NCI-H128 (cell line): ENCODE data around the gene USH2A.

Experiments
- DNase-seq: peaks from one replicate; lab custom pipeline; 2025; ENCODE audit not compliant: unreplicated experiment; lab: John Stamatoyannopoulos, UW

The USH2A gene

DNA sequence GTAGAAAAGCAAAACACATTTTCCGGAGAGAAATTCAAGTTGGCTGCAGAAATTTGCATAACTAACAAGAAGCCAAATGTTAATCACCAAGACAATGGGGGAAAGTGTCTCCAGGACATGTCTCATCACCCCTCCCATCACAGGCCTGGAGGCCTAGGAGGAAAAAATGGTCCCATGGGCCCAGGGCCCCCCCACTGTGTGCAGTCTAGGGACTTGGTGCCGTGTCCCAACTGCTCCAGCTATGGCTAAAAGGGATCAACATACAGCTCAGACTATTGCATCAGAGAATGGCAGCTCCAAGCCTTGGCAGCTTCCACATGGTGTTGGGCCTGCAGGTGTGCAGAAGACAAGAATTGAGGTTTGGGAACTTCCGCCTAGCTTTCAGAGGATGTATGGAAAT, 138.2 kb downstream of the USH2A start:
- no peak for DNase-seq

DNA sequence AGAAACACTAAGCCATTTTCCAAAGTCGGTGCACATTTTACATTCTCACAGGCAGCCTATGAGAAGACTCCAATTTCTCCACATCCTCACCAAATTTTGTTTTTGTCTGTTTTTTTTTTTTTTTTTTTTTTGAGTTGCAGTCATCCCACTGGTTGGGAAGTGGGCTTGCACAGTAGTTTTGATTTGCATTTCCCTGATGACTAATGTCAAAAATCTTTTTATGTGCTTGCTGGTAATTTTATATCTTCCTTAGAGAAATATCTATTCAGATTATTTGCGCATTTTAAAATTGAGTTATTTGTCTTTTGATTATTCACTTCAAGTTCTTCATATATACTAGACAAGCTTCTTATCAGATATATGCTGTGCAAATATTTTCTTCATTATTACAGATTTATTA, 141.5 kb downstream of the USH2A start:
- DNase-seq = no peak

DNA sequence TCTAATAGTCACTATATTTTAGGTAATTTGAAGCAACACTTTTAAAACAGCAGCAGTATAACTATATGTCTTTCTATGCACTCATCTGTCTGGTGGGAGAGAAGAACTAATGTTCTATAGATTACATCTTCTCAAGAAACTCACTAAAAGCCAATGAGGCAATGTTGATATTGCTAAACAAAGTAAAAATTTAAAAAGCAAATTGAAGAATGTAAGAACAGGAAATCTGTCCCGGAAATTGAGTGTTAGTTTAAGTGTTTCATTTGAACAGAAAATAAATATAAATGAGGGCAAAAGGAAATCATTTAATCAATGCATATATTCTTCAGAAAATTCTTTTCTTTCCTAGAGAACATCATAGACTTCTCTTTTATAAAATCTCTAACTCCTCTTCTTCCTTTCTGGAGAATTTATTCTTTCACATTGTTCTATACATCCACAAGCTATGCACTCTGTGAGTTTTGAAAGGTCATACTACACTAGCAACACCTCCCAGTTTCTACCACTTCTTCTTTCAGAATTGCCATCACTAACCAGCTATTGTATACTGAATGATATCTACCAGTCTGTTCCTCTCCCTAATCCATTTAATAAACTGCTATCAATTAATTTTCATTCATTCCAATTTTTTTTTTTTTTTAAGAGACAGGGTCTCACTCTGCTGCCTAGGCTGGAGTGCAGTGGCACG, 153.0 kb downstream of the USH2A start:
- no peak for DNase-seq

DNA sequence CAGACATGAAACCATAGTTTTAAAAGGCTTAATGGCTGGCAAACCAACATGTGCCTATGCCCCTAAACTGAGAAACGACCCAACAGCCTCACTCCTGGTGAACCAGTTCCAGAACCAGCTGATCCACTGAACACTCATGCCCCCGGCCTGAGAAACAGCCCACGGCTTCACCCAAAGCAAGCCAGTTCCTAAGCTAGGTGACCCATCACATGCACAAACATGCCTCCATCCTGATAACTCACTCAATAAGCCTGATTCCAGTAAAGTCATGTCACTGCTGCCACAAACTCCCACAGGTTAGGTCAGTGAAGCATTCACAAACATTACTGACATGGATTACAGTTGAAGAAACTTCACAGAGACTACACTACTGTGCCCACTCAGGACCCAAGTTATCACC, 161.6 kb downstream of the USH2A start:
- no peak for DNase-seq

DNA sequence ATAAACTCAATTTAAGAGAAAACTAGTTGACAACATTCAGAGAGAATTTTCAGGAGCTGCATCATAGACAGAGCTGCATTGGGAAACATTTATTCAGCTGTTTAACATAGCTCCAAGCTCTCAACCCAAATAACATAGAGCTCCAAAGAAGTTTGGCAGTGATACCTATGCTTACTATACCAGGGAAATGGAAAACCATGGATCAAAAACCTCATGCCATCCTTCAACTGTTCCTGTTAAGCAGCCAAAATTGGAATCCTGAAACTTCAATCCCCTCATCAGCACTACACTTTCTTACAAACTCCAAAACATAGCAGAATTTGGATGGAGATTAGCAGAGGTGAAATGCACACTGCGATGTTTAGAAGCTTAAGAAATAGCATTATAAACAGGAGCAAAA, 164.4 kb downstream of the USH2A start:
- DNase-seq = no peak

DNA sequence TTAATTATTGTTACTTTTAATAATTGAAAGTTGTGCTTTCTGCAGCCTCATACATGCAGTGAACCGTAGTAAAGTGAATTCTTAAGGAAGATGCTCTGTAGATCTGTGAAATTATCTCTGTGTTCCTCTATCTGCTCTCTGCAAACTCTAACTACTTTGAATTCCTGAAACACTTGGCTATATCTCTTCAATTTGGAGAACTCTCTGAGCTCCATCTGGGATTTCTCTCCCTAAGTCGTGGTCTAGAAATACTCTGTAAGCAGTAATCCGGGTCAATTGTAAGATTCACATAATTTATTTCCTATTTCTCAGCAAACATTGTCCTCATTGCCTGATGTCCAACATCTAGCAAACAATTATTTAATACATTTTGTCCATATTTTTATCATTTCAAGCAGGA, 164.9 kb downstream of the USH2A start:
- DNase-seq = no peak

DNA sequence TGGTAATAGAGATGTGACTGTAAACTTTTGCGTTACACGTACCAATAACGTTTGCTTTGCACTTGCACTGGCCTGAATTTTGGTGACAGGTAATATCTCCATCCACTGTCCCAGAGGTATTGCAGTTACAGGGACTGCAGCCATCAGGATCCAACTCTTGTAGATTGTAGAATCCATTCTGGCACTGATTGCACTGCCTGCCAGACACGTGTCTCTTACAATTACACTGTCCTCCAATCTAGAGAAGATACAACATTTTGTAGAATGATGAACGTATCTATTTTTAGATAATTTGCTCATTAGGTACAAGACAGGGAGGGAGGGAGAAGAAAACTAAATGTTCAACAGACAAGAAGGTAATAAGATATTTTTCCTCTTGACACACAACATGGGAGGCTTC, 172.4 kb downstream of the USH2A start:
- no peak for DNase-seq

DNA sequence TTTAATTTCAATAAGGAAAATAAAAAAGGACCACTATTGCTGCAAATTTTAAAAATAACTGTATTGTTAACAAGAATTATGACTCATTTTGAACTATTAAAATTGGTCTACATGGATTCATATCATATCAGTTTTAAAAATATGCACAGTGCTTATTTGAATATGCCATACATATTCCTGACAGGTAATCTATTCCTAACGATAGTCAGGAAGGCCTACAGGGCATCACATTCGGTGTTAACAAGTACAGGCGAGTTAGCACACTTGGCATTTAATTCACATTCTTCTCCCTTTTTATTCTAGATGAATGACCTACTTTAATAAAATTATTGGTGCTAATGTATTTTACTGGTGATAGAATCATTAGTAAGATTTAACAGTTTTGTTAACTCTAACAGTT, 174.6 kb downstream of the USH2A start:
- no peak for DNase-seq

DNA sequence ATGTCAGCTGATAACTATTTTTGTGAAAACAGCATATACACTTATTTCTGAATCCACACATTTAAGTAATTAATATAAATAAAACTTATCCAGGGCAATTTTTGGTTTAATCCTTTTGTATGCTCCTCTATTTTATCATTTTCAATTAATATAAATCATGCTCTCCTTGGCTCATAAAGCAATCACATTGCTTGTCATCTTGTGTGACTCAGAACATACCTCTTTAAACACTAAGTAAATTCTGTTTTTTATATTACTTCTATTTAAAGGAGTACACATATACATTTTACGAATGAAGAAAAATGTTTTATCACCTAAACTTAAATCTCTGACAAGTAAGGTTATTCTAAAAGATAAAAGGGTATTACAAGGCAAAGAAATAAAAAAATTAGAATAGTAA, 175.3 kb downstream of the USH2A start:
- DNase-seq = no peak

DNA sequence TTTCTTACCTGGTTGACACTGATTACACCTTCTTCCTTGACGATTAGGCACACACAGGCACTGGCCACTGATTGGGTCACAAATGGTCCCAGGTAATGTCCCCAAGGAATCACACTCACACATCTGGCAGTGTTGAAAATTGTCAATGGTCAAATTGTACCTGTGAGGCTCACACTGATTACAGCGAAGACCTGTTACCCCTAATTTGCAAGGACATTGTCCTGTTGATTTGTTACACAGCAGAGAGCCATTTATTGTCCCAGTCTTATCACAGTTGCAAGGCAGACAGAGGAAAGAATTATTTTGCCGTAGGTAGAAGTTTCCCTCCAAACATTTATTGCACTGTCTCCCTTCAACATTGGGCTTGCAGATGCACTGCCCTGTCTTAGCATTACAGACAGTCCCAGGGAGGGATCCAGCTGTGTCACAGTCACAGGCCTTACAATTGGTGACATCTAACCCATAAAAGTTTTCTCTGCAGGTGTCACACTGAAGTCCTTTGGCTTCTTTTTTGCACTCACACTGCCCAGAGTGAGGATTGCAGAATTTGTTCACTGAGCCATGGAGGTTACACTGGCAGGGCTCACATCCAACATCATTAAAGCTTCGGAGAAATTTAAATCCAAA, 176.6 kb downstream of the USH2A start:
- DNase-seq = no peak

DNA sequence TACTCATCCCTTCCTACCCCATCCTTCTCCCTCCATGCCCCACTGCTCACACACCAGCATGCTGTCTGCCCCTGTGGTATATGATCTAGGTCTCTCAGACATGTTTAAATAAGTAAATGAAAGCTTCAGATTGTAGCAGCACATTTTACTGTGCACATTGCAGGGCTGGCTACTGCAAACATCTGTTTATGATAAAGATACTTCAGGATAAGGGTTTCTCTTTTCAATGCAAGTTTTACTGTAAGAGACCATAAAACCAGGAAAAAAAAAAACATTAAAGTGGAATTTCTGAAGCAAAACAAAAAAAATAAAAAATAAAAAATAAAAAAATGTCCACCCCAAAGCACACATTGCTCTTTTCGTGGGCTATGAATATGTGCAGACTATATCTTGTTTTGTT, 184.4 kb downstream of the USH2A start:
- DNase-seq = no peak

DNA sequence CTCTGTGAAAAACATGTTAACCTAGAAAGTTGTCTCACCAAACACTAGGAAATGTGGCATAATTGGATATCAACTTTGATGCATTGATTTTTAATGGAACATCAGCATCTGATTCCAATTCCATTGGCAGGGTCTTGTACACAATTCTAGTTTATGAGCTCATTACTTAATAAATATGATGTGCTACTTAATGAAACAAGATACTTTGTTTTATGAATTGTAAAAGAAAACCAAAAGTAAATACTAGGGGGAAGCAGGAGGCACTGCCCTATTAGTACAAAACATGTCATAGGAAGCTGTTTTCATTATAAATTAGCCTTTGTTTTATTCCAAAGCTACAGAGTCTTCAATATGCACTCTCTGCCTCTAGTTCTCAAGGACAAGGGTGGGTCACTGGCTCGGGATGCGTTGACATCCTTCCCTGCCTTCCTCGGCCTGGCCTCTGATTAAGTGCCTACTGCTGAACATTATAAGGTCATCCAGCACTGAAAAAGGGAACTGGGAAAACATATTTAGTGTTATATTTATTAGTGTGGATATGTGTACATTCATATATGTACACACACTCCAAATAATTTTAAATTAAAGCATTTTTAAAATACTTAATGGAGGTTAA, 185.2 kb downstream of the USH2A start:
- no peak for DNase-seq

DNA sequence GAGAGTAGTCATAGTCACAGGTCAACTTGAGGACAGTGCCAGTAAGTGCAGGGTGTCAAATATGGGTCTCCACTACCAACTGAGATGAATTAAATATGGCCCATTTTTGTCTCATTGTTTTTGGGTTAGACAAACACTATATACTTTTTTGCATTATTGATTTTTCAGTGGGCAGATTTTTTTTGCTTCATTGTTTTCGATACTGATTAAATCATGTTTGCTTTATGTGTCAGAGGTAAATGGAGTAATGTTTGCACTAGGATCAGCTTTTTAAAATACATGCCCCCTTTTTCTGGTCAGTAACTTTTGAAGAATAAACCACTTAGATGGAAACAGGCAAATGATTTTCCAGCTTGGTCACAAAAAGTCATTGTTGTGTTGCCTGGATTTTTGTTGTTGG, 199.0 kb downstream of the USH2A start:
- DNase-seq = no peak

DNA sequence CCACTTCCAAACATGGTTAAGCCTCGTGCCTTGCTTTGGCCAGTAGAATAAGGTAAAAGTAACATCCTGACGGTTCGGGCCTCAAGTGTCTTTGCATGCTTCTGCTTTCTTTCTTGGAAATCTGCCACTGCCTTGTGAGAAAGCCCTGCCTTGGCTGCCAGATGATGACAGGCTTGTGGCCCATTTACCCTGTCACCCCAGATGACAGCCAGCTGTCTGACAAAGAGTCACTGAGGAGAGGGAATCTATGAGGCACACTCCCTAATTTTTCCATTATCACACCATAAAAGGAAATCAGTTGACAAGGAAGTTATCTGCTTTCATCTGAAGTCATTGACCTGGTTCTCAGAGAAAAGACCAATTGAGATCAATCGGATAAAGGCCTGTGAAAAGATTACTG, 199.8 kb downstream of the USH2A start:
- DNase-seq = no peak

DNA sequence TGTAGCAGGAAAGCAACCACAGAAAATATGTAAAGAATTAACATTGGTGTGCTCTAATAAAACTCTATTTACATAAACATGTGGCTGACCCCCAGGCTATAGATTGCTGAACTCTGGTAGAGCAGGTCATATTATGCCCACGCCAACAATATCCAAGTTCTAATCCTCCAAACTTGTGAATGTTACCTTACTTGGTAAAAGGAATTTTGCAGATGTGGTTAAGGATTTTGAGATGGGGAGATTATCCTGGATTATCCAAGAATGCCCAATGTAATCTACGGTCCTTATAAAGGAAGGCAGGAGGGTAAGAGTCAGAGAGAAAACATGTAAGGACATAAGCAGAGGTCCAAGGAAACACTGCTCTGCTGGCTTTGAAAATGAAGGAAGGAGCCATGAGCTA, 201.0 kb downstream of the USH2A start:
- DNase-seq = no peak

DNA sequence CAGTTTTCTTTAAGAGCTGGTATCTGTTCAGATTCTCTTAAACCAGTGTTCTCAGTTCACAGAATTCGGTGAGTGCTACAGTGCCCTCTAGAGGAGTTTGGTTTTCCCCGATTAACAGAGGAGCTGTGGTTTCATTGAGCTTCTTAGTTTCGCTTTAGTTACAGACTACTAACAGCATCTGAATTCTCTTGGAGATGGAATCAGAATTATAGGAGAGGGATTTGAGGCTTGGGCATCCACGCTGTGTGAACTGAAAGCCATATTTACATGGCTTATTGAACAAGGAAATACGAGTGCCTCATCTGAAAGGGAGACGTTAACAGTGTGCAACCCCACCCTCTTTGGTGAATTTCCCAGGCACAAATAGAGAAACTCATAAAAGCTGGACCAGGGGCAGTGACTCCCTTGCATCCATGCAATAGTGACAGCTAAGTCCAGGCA, 202.0 kb downstream of the USH2A start:
- peak; percentile 71 for DNase-seq

DNA sequence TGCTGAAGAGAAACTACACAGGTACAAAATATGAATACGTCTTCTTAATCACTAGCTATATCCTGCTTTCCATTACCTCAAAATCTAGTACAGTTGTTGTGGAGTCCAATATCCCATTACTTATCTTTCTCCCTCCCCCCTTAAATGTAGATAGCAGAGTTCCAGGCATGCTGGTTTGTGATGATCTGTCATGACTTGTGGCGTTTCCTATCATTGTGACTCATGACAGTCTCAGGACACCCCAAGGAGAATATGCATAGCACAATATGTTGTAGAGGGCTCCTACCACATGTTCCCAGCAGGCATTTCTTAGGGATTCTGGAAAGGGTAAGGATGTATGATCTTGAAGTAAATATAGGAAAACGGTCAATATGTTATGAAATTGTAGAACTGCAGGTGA, 206.9 kb downstream of the USH2A start:
- no peak for DNase-seq

DNA sequence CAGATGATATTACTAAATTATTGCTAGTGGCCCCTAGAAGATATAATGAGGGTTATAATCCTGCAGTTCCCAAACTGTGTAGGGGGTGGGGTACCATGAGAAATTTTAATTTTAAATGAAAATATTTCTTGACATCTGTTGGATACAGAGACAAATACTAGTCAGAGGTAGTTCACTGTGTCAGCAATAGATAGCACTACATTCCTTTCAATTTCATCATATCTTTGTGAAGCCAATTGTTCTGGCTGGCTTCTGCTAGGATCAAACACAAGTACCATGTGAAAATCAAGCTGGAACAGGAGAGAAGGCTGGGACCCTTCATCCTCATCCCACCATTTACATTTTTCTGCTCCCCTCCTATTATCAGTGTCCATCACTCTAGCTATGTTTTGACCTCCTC, 208.1 kb downstream of the USH2A start:
- no peak for DNase-seq

DNA sequence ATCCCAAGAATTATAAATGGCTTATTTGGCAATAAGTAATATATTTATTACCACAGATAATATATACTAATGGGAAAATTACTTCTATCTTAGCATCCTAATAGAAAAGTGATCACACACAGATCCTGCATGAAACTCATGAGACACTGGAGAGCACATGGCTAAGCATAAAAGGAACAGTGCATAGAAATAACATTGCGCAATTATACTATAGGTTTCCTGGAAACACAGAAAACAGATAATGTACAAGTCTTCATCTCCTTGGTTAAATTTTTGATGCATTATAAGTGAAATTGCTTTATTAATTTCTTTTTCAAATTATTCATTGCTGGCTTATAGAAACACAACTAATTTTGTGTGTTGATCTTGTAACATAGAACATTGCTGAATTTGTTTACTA, 210.4 kb downstream of the USH2A start:
- DNase-seq = no peak

DNA sequence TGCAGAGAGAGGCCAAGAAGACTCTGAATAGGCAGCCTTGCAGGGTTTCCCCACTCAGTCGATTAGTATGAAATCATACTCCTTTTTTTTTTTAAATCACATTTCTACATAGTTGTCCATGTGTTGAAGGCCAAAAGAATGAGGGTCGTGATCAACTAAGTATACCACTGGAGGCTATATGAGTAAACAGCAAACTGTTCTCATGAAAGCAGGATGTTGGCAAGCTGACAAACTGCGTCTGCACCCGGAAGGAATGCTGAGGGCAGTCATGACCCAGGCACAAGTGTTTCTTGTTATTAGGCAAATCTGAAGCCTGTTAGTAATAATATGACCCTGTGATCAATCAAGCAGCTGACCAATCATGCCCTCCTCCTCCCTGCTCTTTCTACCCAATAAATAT, 213.2 kb downstream of the USH2A start:
- DNase-seq = no peak

DNA sequence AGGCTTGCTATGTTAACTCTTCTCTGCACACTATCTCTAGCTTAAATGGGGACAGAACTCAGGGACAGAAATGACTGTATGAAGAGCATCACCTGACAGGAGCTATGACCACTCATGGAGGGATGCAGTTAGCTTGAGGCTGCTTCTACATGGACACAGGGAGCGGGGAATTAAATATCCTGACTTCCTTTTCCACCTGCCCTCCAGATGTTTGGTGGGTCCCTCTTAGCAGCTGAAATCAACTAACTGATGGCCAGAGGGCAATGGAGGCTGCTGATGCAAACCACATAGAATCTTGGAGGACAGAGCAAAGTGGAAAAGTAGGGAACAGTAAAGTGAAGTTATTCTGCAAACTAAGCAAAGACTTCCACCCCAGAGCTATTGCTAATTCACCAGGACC, 214.1 kb downstream of the USH2A start:
- DNase-seq = no peak

DNA sequence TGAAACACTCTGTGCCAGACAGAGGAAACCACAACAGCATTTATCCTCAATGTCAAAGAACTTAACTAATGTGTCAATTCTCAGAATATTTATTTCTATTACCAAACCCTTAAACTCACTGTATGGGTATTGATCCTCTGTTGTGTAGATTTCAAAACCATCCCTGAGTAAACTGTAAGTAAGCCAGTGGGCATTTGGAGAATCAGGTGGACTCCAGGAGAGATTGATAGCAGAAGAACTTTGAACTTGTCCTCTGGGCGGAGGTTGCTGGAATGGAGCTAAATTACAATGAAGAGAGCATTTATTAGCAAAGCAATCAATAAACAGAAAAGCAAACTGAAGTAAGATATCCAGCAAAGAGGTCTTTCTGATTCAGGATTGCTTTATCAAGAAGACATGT, 216.1 kb downstream of the USH2A start:
- no peak for DNase-seq

DNA sequence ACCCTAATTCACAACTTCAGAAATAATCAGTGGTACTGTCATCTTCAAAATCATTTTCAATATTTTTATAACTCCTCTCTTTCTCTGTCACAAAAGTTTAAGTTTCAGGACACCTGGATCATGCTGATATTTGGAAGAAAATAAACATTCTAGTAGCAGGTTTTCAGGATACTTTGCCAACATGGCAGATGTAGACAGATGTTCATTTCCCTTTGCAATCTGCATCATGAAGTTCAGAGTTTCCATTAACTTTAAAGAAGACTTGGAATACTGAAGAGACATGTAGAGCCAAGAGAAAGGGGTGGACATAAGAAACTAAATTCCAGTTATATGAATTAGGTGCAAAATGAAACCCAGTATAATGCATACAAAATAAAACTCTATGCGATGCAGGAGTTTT, 218.1 kb downstream of the USH2A start:
- no peak for DNase-seq
